AG10803 (cell line): ENCODE data around the gene DIRAS2.

Experiments
- DNase-seq: peaks from one replicate; pipeline ENCODE4 v3.0.0; 2010; ENCODE audit warnings: low read depth
- H3K4me3 ChIP-seq: 2 replicates; pipeline ENCODE4 v1.5.1; 2011; ENCODE audit warnings: mild to moderate bottlenecking, low read length, control low read depth
- TF ChIP-seq, protein P1 (sequence below): conservative IDR thresholded peaks from 2 replicates; pipeline ENCODE4 v1.5.1; 2011; ENCODE audit warnings: mild to moderate bottlenecking, low read length, control low read depth, inconsistent platforms

The DIRAS2 gene

DNA sequence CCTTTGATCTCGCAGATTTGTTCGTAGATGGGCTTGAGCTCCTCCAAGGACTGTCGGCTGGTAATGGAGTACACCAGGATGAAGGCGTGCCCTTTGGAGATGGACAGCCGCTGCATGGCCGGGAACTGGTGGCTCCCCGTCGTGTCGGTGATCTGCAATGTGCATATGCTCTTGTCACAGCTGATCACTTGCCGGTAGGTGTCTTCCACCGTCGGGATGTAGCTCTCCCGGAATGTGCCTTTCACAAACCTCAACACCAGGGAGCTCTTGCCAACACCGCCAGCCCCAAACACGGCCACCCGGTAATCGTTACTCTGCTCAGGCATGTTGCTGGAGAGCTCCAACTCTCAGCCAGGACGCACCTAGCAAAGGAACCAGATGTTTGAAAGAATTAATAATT lies 29.1 kb downstream of the DIRAS2 start:
- TF ChIP-seq, protein P1, sequence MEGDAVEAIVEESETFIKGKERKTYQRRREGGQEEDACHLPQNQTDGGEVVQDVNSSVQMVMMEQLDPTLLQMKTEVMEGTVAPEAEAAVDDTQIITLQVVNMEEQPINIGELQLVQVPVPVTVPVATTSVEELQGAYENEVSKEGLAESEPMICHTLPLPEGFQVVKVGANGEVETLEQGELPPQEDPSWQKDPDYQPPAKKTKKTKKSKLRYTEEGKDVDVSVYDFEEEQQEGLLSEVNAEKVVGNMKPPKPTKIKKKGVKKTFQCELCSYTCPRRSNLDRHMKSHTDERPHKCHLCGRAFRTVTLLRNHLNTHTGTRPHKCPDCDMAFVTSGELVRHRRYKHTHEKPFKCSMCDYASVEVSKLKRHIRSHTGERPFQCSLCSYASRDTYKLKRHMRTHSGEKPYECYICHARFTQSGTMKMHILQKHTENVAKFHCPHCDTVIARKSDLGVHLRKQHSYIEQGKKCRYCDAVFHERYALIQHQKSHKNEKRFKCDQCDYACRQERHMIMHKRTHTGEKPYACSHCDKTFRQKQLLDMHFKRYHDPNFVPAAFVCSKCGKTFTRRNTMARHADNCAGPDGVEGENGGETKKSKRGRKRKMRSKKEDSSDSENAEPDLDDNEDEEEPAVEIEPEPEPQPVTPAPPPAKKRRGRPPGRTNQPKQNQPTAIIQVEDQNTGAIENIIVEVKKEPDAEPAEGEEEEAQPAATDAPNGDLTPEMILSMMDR, result no peak
- H3K4me3 ChIP-seq, result no peak overlapping the region
- DNase-seq, result no peak

DNA sequence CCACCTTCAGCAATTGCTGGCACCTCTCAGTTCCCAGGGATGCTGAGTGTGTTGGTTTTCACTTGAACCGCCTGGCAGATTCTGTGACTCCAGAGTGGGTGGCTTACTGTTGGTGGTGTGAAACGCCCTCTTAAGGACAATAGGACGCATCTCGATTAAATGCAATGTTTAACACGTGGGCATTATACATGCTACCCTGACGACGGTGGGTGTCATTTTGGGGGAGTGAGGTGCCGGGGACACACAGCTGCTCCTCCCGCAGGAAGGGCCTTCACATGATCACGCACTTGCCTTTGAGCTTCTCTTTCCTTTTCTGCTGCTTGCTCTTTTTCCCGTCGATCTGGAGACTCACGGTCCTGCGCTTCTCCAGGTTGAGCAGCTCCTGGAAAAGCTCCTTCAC lies 29.7 kb downstream of the DIRAS2 start:
- no peak overlapping the region for H3K4me3 ChIP-seq
- TF ChIP-seq, protein P1, result no peak
- DNase-seq, result no peak

DNA sequence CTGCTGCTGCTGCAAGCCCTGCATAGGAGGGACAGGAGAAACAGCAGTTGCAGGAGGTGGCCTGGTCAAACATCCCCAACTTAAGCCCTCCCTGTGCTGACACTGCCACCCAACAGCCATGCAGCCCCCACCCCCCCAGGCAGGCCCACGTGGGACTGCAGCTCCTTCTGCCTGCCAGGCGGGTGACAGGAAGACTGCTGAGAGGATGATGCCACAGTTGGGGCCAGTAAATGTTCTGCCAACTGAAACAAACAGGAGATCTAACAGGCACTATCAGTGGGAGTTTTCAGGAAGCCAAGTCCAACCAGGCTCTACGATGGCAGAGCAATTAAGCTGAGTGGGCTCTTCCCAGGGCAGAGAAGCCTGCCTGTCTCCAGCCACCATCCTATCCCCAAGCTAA lies 31.1 kb downstream of the DIRAS2 start:
- TF ChIP-seq, protein P1, result no peak
- no peak overlapping the region for H3K4me3 ChIP-seq
- DNase-seq, result no peak

DNA sequence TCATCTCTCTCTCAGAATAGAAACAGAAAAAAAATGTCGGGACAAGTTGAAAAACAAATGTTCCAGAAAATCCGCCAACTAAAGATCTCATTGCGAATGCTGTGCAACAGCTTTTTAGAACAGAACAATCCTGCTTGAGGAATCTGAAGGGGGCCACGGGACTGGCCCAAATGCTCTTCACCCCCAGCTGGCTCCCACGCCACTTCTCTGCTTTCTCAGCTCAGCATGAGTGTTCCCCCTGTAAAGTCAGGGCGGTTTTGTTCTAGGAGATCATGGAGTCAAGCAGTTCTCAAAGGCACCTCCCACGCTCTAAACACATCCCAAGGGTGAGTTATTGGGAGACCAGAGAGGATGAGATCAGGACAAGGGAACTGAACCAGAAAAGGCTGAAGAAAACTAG lies 31.5 kb downstream of the DIRAS2 start:
- no peak overlapping the region for H3K4me3 ChIP-seq
- TF ChIP-seq, protein P1, result no peak
- no peak for DNase-seq

DNA sequence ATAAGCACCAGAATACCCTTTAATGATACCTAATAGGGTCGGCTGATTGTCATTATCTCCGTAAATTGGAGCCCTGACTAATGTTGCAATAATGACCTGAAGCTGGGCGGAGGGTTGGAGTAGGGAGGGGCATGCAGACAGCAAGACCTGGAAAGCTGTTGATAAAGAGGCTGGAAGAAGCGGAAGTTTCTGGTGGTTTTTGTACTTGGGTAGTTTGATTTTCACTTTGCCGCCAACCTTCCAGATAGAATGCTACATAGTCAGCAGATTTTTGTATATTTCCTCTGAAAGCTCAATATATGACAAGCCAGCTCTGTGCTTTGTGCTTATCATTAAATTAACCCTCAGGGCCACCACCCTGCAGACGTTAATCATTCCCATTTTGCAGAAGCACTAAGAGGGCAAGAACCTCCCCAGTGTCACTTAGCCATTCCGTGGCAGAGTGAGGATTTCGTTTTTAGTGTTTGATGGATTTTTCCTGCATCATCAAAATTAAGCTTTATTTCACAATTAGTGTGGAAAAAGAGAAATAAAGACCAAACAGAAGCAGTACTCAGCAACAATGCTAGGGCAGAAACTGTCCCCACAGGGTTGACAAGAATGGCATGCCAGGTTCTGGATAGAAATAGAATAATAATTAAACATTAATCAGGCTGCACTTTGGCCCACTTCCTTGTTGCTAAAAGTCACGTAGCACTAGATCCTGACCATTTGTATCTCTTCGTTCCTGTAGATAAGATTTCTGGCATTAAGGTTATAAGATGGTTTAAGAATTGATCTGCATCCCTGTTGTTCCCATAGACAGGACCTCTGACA lies 34.7 kb downstream of the DIRAS2 start:
- TF ChIP-seq, protein P1, result no peak
- H3K4me3 ChIP-seq, result no peak overlapping the region
- no peak for DNase-seq

DNA sequence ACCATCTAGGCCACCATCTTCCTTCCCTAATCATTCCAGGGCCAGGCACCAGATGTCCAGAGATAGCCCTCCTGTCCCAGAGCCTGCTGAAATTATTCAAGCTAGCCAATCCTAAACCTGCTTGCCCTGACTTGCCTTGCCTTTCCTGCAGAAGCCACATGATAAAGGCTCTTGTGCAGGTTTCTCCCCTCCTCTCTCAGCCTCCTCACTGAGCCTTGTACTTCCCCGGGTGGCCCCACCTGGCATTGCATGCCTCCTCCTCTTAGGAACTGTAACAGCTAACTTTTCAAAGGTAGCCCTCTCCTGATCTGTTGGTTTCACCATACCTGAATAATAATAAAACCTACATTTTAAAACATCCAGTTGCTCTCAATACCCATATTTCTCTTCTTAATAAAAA lies 42.6 kb downstream of the DIRAS2 start:
- no peak for DNase-seq
- H3K4me3 ChIP-seq, result no peak overlapping the region
- TF ChIP-seq, protein P1, result no peak

DNA sequence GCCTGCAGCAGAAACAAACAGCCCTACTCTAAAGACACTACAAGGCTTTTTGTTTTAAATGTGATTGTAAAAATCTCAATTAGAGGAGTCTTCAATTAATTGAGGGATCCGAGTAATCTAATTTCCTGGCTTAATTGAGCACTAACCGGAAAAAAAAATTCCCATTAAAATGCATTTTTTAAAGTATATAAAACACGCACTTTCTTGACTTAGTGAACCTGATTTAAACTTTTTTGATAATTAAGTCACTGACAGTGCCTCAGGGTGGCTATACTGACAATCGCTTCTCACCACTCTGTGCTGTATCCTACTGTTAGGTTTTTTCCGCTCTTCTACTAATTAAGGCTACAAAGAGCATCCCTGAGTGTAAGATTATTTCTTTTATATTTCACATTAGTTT lies 44.4 kb downstream of the DIRAS2 start:
- TF ChIP-seq, protein P1, result no peak
- H3K4me3 ChIP-seq, result no peak overlapping the region

More for the DNA sequence above, 44.4 kb downstream of the DIRAS2 start:
- no peak for DNase-seq
